Naive thymus-derived CD4-positive, alpha-beta T cell (primary cell): ENCODE data around the gene MAMLD1. TPM values are rescaled to one million over a fixed set of nuclear protein-coding genes. Genes with fewer than 3 reads are reported as not detected.

Experiments
- ATAC-seq: fragments of 150-1000 bp; cut with Tn5 transposase; 2 replicates; pipeline ENCODE4 v1.10.0; 2021; ENCODE audit warnings: mild to moderate bottlenecking, moderate library complexity
- CTCF ChIA-PET: fragments of 350-600 bp; sonication (Branson Sonifier 250); formaldehyde crosslinking; loops from one replicate; lab custom pipeline; 2021; ENCODE audit warnings: antibody characterized with exemption; lab: Charles Lee
- POLR2A ChIA-PET: fragments of 350-600 bp; sonication (Branson Sonifier 250); formaldehyde crosslinking; loops from one replicate; lab custom pipeline; 2021; ENCODE audit warnings: antibody characterized with exemption, inconsistent platforms; lab: Charles Lee
- DNase-seq, 9 donors: peaks; one replicate each; pipeline versions ENCODE4 v3.0.0 to v3.0.0-alpha.2; 2020 to 2022; ENCODE audit warnings: mixed read lengths in 1 of 9
- H3K27ac ChIP-seq: one replicate; pipeline ENCODE4 v1.7.0; 2013; ENCODE audit warnings: mild to moderate bottlenecking, low read depth, low read length, moderate library complexity
- H3K27me3 ChIP-seq, 2 donors: one replicate each; pipeline ENCODE4 v1.7.0; 2013; ENCODE audit warnings: low read length in 2 of 2, mild to moderate bottlenecking in 2 of 2, moderate library complexity in 2 of 2; ENCODE audit not compliant: control insufficient read depth in 2 of 2, insufficient read depth in 2 of 2
- H3K36me3 ChIP-seq, 3 experiments: 1 replicate in 2 of 3; 2 replicates in 1 of 3; pipeline ENCODE4 v1.7.0; 2013; ENCODE audit warnings: low read length in 3 of 3, mild to moderate bottlenecking in 3 of 3, moderate library complexity in 1 of 3; ENCODE audit not compliant: insufficient read depth in 3 of 3, control insufficient read depth in 2 of 3
- H3K4me1 ChIP-seq, 2 donors: one replicate each; pipeline ENCODE4 v1.7.0; 2013; ENCODE audit warnings: low read length in 2 of 2, mild to moderate bottlenecking in 2 of 2, moderate library complexity in 1 of 2; ENCODE audit not compliant: control insufficient read depth in 2 of 2, insufficient read depth in 2 of 2
- H3K4me3 ChIP-seq: 2 replicates; pipeline ENCODE4 v1.7.0; 2013; ENCODE audit warnings: mild to moderate bottlenecking, low read length
- H3K9me3 ChIP-seq, 3 experiments: 1 replicate in 2 of 3; 2 replicates in 1 of 3; pipeline ENCODE4 v1.7.0; 2013; ENCODE audit warnings: low read length in 3 of 3; ENCODE audit not compliant: control insufficient read depth in 2 of 3
- H3K27ac Mint-ChIP-seq, 9 donors: one replicate each; pipeline ENCODE4 v1.8.0; 2020 to 2022; ENCODE audit warnings: mixed read lengths in 9 of 9, mild to moderate bottlenecking in 8 of 9, moderate library complexity in 5 of 9, inconsistent platforms in 2 of 9
- H3K27me3 Mint-ChIP-seq, 5 donors: one replicate each; pipeline ENCODE4 v1.8.0; 2021 to 2022; ENCODE audit warnings: mixed read lengths in 5 of 5, mild to moderate bottlenecking in 1 of 5
- H3K36me3 Mint-ChIP-seq, 5 donors: one replicate each; pipeline ENCODE4 v1.8.0; 2020 to 2022; ENCODE audit warnings: mixed read lengths in 5 of 5, mild to moderate bottlenecking in 3 of 5, inconsistent platforms in 1 of 5
- H3K4me1 Mint-ChIP-seq, 7 donors: one replicate each; pipeline ENCODE4 v1.8.0; 2020 to 2022; ENCODE audit warnings: mixed read lengths in 7 of 7, mild to moderate bottlenecking in 3 of 7, inconsistent platforms in 1 of 7
- H3K4me3 Mint-ChIP-seq, 10 donors: one replicate each; pipeline ENCODE4 v1.8.0; 2020 to 2022; ENCODE audit warnings: mild to moderate bottlenecking in 10 of 10, mixed read lengths in 10 of 10, moderate library complexity in 6 of 10, inconsistent platforms in 2 of 10
- H3K9me3 Mint-ChIP-seq, 11 donors: one replicate each; pipeline ENCODE4 v1.8.0; 2020 to 2022; ENCODE audit warnings: mixed read lengths in 11 of 11, mild to moderate bottlenecking in 4 of 11, inconsistent platforms in 1 of 11, moderate library complexity in 1 of 11
- intact Hi-C, 2 donors: fragments of 100-400 bp; cut with micrococcal nuclease; formaldehyde crosslinking; loops; one replicate each; pipeline ENCODE4 v1.15.1; 2023
- polyA plus RNA-seq, 2 donors: library from polyadenylated mRNA; unstranded; fragments of 300-500 nt; fragmentation: Illumina TruSeq; gene quantifications; one replicate each; pipeline ENCODE4 v1.2.3, GENCODE V29; 2021
- total RNA-seq, 6 experiments: library from RNA in 5 of 6; stranded (reverse) in 5 of 6; gene quantifications; 1 replicate in 5 of 6; 2 replicates in 1 of 6; pipeline ENCODE4 v1.2.3 and lab custom pipeline; 2021 to 2026

MAMLD1 gene
- total and polyA plus RNA-seq, 7 experiments from 2014 or later = 0.13 to 8.9 (median 0.36) TPM; not detected in 1

DNA sequence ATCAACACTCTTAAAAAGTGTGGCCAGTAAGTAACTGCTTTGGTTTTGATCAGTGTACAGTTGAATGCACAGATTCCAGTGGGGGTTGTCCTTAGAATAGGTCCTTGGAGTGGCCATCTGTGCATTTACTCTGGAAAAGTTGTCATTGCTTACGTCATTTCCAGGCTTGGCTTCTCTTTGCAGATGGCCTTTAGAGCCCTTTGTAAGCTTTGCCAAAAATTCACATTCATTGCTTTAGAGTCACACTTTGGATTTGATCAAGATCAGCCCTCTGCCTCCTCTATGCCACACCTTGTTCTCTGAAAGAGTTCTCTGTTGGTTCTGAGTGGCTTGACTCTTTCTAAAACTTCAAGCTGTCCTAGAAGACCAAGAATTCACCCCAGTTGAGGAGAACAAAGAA, 83.9 kb downstream of the MAMLD1 start:
- CTCF ChIA-PET = interaction anchor here (0.9 kb wide), 1 partner anchor 42 kb away, joined by 3 read pairs; no protein-coding TSS in a partner anchor
- intact Hi-C loops = no loop called here
- ATAC-seq = no peak

GRCh38 chrX:150449313-150449712, 86.2 kb downstream of the MAMLD1 start:
- Histone ChIP-seq H3K36me3 (no peaks in the 10 kb centered on the region), H3K27ac (no peak overlapping the region), H3K27me3 (no peaks in the 10 kb centered on the region), H3K4me3 (no peak overlapping the region), H3K9me3 (no peaks in the 10 kb centered on the region), H3K4me1 (no peaks in the 10 kb centered on the region)
- no peaks in the 10 kb centered on the region for H3K9me3 Mint-ChIP-seq
- peaks cover 0 to 9% (median 0%) of the 10 kb centered on the region in 5 donors for H3K36me3 Mint-ChIP-seq
- no peak for ATAC-seq
- CTCF ChIA-PET = interaction anchor here (1.1 kb wide), 1 partner anchor 34 kb away, joined by 3 read pairs; no protein-coding TSS in a partner anchor
- intact Hi-C loops = loop anchor here in 1 of 2 donors (1.0 kb wide), 1 partner anchor 37 kb away; no protein-coding TSS in a partner anchor
- DNase-seq = no peak
- no peak overlapping the region for H3K4me3 Mint-ChIP-seq
- POLR2A ChIA-PET = no interaction called here
- no peak overlapping the region for H3K27ac Mint-ChIP-seq
- peaks cover 4 to 45% (median 8%) of the 10 kb centered on the region in 7 donors for H3K4me1 Mint-ChIP-seq
- H3K27me3 Mint-ChIP-seq = no peaks in the 10 kb centered on the region

More for the DNA sequence above, 83.9 kb downstream of the MAMLD1 start:
- Histone ChIP-seq H3K9me3 (no peaks in the 10 kb centered on the region), H3K27me3 (no peaks in the 10 kb centered on the region), H3K36me3 (no peaks in the 10 kb centered on the region), H3K27ac (no peak overlapping the region), H3K4me3 (no peak overlapping the region), H3K4me1 (no peaks in the 10 kb centered on the region)
- H3K4me3 Mint-ChIP-seq = no peak overlapping the region
- no peak for DNase-seq
- POLR2A ChIA-PET = no interaction called here
- peaks cover 0 to 5% (median 0%) of the 10 kb centered on the region in 5 donors for H3K36me3 Mint-ChIP-seq
- H3K27me3 Mint-ChIP-seq = no peaks in the 10 kb centered on the region
- H3K9me3 Mint-ChIP-seq = no peaks in the 10 kb centered on the region
- peaks cover 0 to 38% (median 8%) of the 10 kb centered on the region in 7 donors for H3K4me1 Mint-ChIP-seq
- H3K27ac Mint-ChIP-seq = no peak overlapping the region

DNA sequence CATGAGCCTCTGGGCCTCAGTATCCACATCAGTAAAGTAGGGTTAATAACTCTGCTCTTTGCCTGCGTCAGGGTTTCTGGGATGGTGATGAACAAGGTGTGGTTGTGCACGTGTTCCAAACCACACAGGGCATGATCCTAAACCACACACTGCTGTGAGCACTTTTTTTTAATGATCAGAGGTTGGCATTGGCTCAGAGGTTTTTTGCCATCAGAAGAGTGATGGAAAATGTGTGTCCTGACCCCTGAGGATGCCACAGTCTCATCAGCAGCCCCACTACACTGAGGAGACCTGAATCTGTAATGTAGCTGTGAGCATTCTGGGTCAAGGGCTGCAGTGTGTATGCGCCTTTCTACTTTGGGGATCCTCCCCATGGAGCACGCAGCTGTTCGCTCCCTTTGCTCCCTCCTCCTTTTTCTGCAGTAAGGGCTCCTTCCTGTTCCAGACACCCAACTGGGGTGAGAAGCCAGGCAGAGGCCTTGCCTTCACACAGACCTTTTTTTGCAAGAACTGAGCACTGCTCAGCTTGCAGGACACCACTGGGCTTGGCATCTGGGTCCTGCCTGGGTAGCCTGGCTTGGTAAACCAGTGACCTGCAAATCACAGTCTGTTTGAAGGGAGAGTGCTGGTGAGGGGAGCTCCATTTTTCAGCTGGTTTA, 87.5 kb downstream of the MAMLD1 start:
- ChIA-PET CTCF (interaction anchor here (0.6 kb wide), 1 partner anchor 106 kb away, joined by 3 read pairs; no protein-coding TSS in a partner anchor), POLR2A (interaction anchor here (1.0 kb wide), 1 partner anchor 124 kb away, joined by 3 read pairs; no protein-coding TSS in a partner anchor)
- H3K9me3 ChIP-seq = no peaks in the 10 kb centered on the region
- no peak overlapping the region for H3K4me3 ChIP-seq
- H3K27ac Mint-ChIP-seq = peak overlapping the region in 3 of 9 donors; percentile 23 to 72 (median 53)
- no peak overlapping the region for H3K27ac ChIP-seq
- peak in 5 of 9 donors; percentile 3 to 29 (median 11) for DNase-seq
- ATAC-seq = no peak
- H3K27me3 ChIP-seq = no peaks in the 10 kb centered on the region
- H3K27me3 Mint-ChIP-seq = no peaks in the 10 kb centered on the region
- H3K9me3 Mint-ChIP-seq = peaks cover 0 to 4% (median 0%) of the 10 kb centered on the region in 11 donors
- no peaks in the 10 kb centered on the region for H3K36me3 ChIP-seq
- H3K4me1 ChIP-seq = no peaks in the 10 kb centered on the region
- intact Hi-C loops = no loop called here
- peak overlapping the region in 1 of 10 donors; percentile 17 for H3K4me3 Mint-ChIP-seq
- H3K4me1 Mint-ChIP-seq = peaks cover 4 to 51% (median 8%) of the 10 kb centered on the region in 7 donors
- peaks cover 0 to 15% (median 0%) of the 10 kb centered on the region in 5 donors for H3K36me3 Mint-ChIP-seq

GRCh38 chrX:150451953-150452352, 88.8 kb downstream of the MAMLD1 start:
- Mint-ChIP-seq H3K27ac (peak overlapping the region in 1 of 9 donors; percentile 63), H3K27me3 (no peaks in the 10 kb centered on the region), H3K9me3 (peaks cover 0 to 4% (median 0%) of the 10 kb centered on the region in 11 donors), H3K36me3 (peaks cover 0 to 18% (median 0%) of the 10 kb centered on the region in 5 donors), H3K4me3 (peak overlapping the region in 1 of 10 donors; percentile 33), H3K4me1 (peaks cover 4 to 55% (median 8%) of the 10 kb centered on the region in 7 donors)
- POLR2A ChIA-PET = no interaction called here
- H3K36me3 ChIP-seq = no peaks in the 10 kb centered on the region
- CTCF ChIA-PET = no interaction called here
- no peak for ATAC-seq
- no peak overlapping the region for H3K4me3 ChIP-seq
- no peak for DNase-seq
- no peaks in the 10 kb centered on the region for H3K9me3 ChIP-seq
- H3K4me1 ChIP-seq = no peaks in the 10 kb centered on the region
- H3K27ac ChIP-seq = no peak overlapping the region
- H3K27me3 ChIP-seq = no peaks in the 10 kb centered on the region
- intact Hi-C loops = no loop called here

DNA sequence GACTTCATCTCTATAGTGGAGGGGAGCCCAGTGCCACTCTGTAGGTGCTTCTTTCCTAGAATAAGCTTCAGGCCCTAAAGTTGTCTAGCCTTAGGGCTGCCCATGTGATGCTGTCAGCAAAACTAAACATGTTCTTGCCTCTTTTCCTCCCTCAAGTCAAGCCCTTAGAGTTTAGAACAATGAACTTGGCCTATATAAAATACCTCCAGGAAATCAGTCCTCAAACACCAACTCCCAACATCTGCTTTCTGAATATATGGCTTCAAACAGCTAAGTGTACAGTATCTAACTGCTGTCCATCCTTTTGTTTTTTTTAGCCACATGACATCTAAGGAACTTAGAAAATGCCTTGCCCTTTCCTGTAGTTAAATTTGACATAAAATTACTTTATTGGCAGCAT, 91.0 kb downstream of the MAMLD1 start:
- ChIA-PET POLR2A (no interaction called here), CTCF (no interaction called here)
- H3K4me1 ChIP-seq = peaks cover 0 to 4% of the 10 kb centered on the region in 2 donors
- Mint-ChIP-seq H3K36me3 (peaks cover 0 to 22% (median 0%) of the 10 kb centered on the region in 5 donors), H3K9me3 (peaks cover 0 to 4% (median 0%) of the 10 kb centered on the region in 11 donors), H3K27me3 (no peaks in the 10 kb centered on the region), H3K27ac (peak overlapping the region in 2 of 9 donors; percentile 24 to 52), H3K4me3 (no peak overlapping the region), H3K4me1 (peaks cover 7 to 65% (median 15%) of the 10 kb centered on the region in 7 donors)
- no peaks in the 10 kb centered on the region for H3K27me3 ChIP-seq
- DNase-seq (no peak), ATAC-seq (no peak)
- H3K9me3 ChIP-seq = no peaks in the 10 kb centered on the region
- intact Hi-C loops = no loop called here
- H3K36me3 ChIP-seq = no peaks in the 10 kb centered on the region
- H3K4me3 ChIP-seq = no peak overlapping the region
- H3K27ac ChIP-seq = no peak overlapping the region

DNA sequence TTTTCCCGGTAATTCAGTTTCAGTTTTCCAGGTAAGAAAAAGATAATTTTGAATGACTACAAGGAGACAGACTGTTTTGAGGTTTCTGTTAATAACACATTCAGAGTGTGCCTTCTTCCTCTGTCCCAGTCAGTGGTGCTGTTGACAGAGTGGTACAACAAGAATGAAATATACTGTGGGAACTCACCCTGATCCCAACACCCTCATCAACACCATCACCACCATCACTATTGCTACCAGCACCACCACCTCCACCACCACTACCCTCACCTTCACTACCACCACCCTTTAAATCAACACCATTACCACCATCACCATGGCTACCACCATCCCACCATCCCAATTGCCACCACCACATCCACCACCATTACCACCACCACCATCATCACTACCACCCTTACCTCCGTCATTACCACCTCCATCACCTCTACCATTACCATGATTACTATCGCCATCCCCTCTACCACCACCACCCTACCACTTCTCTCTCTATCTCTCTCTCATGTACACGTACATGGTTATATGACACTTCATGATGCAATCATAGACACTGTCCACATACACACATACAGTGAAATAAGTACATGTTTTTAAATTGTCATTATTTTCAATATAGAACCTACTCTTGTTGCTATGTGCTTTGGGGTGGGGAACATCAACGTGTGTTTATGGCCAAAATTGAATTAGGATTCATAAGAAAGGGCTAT, 91.5 kb downstream of the MAMLD1 start:
- DNase-seq (no peak), ATAC-seq (no peak)
- Histone ChIP-seq H3K36me3 (no peaks in the 10 kb centered on the region), H3K27me3 (no peaks in the 10 kb centered on the region), H3K27ac (no peak overlapping the region), H3K9me3 (no peaks in the 10 kb centered on the region), H3K4me1 (peaks cover 0 to 8% of the 10 kb centered on the region in 2 donors), H3K4me3 (no peak overlapping the region)
- ChIA-PET CTCF (no interaction called here), POLR2A (no interaction called here)
- intact Hi-C loops = no loop called here
- Mint-ChIP-seq H3K9me3 (peaks cover 0 to 4% (median 0%) of the 10 kb centered on the region in 11 donors), H3K36me3 (peaks cover 0 to 26% (median 0%) of the 10 kb centered on the region in 5 donors), H3K4me3 (no peak overlapping the region), H3K4me1 (peaks cover 13 to 69% (median 21%) of the 10 kb centered on the region in 7 donors), H3K27me3 (no peaks in the 10 kb centered on the region), H3K27ac (no peak overlapping the region)
